Activated CD8-positive, alpha-beta memory T cell treated with anti-CD3 and anti-CD28 coated beads, Interleukin-2, amount 10 ng/mL, durations not matched to agents 7 days and 5 days (primary cell): ENCODE measurements around the gene IFT74. TPM values are rescaled to one million over a fixed set of nuclear protein-coding genes. Genes with fewer than 3 reads are reported as not detected.
A peak's percentile ranks its signal among the peaks of the same experiment; 100 is the strongest.

Experiments
- ATAC-seq: fragments of 150-1000 bp; cut with Tn5 transposase; one replicate; pipeline ENCODE4 v1.10.0; 2021; ENCODE audit warnings: moderate library complexity
- CTCF ChIA-PET: fragments of 350-600 bp; sonication (Branson Sonifier 250); formaldehyde crosslinking; loops from one replicate; lab custom pipeline; 2021; ENCODE audit warnings: antibody characterized with exemption; lab: Charles Lee
- DNase-seq: peaks from one replicate; pipeline ENCODE4 v3.0.0-alpha.2; 2020
- H3K27ac Mint-ChIP-seq: one replicate; pipeline ENCODE4 v1.8.0; 2021; ENCODE audit warnings: mild to moderate bottlenecking, mixed read lengths
- H3K27me3 Mint-ChIP-seq: one replicate; pipeline ENCODE4 v1.8.0; 2021; ENCODE audit warnings: mixed read lengths
- H3K36me3 Mint-ChIP-seq: one replicate; pipeline ENCODE4 v1.8.0; 2021; ENCODE audit warnings: mild to moderate bottlenecking, mixed read lengths
- H3K4me1 Mint-ChIP-seq: one replicate; pipeline ENCODE4 v1.8.0; 2021; ENCODE audit warnings: mixed read lengths
- H3K4me3 Mint-ChIP-seq: one replicate; pipeline ENCODE4 v1.8.0; 2021; ENCODE audit warnings: mild to moderate bottlenecking, moderate library complexity, mixed read lengths
- H3K9me3 Mint-ChIP-seq: one replicate; pipeline ENCODE4 v1.8.0; 2022; ENCODE audit warnings: low read depth, mixed read lengths
- total RNA-seq, 2 experiments: library from RNA; stranded (reverse); gene quantifications; one replicate each; pipeline ENCODE4 v1.2.3, GENCODE V29; 2021

IFT74 gene
- total RNA-seq, 2 experiments from 2014 or later, result 11.8 to 12.1 TPM

- Mint-ChIP-seq H3K36me3 (peaks cover 23% of the 10 kb centered on the region), H3K4me1 (peaks cover 57% of the 10 kb centered on the region), H3K27me3 (no peaks in the 10 kb centered on the region), H3K9me3 (no peaks in the 10 kb centered on the region), H3K4me3 (peak overlapping the region; percentile 79), H3K27ac (peak overlapping the region; percentile 99)
- CTCF ChIA-PET, result interaction anchor here (0.8 to 1.8 kb wide), 4 partner anchors 8 to 56 kb away, joined by 3 to 6 read pairs (median 4); partner anchors contain the start of genes CAAP1 and IFT74
- no peak for ATAC-seq
- DNase-seq, result peak; percentile 48
Observed at GRCh38 chr9:26947736-26948135, 8.5 kb upstream of the IFT74 start.

DNA sequence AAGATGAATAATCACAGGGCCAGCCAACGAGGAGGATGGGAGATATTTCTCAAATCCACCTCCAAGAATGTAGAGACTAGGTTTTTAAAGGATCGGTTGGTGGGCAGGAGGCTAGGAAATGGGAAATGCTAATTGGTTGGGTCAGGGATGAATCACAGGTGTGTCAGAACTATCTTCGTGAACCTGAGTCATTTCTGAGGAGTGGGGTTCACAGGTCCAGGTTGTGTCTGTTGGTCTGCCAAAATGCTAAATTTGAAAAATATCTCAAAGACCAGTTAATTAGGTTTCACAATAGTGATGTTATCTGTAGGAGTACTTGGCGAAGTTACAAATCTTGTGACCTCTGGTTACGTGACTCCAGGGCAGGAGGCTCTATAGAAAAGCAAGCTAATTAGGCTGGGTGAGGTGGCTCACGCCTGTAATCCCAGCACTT lies 6.6 kb upstream of the IFT74 start:
- Mint-ChIP-seq H3K36me3 (peaks cover 9% of the 10 kb centered on the region), H3K9me3 (no peaks in the 10 kb centered on the region), H3K27me3 (no peaks in the 10 kb centered on the region), H3K4me1 (peaks cover 54% of the 10 kb centered on the region), H3K27ac (no peak overlapping the region), H3K4me3 (no peak overlapping the region)
- no peak for DNase-seq
- CTCF ChIA-PET, result no interaction called here
- ATAC-seq, result no peak

DNA sequence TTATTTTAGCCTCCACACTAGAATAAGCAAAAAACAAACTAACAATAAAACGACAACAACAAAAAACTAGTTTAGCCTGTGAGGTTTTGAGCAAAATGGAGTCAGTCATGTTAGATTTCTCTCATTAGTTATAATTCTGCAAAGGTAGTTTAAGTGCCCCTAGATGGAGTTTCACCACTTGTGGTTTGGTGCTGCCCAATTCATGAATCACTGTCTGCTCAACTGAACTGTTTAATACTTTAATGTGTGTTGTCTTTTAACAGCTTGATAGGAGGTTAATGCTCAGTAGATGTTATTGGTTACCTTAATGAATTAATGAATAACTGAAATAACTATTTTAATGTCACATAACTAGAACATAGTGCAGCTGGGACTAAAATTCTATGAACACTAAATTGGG lies 5.7 kb upstream of the IFT74 start:
- Mint-ChIP-seq H3K4me3 (no peak overlapping the region), H3K27ac (no peak overlapping the region), H3K36me3 (peaks cover 7% of the 10 kb centered on the region), H3K9me3 (no peaks in the 10 kb centered on the region), H3K4me1 (peaks cover 54% of the 10 kb centered on the region), H3K27me3 (no peaks in the 10 kb centered on the region)
- ATAC-seq, result no peak
- DNase-seq, result no peak
- CTCF ChIA-PET, result no interaction called here

DNA sequence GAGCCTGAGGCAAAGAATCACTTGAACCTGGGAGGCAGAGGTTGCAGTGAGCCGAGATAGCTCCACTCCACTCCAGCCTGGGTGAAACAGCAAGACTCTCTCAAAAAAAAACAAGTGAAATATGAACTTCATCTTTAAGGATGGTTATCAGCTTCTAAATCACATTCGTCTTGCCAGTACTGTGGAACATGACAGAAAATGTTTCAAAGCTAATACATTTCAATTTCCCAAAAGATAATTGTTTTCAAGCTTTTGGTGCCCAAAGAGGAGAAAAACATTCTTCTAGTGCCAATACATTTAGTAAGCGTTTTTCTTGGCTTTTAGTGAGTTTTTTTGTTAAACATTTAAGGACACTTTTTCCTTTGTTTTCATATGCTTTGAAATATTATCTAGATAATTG lies 4.4 kb upstream of the IFT74 start:
- H3K9me3 Mint-ChIP-seq, result no peaks in the 10 kb centered on the region
- CTCF ChIA-PET, result interaction anchor here (1.2 kb wide), 1 partner anchor 8 kb away, joined by 3 read pairs; no protein-coding TSS in a partner anchor
- H3K4me3 Mint-ChIP-seq, result no peak overlapping the region
- H3K36me3 Mint-ChIP-seq, result peaks cover 3% of the 10 kb centered on the region
- DNase-seq (no peak), ATAC-seq (no peak)
- H3K4me1 Mint-ChIP-seq, result peaks cover 56% of the 10 kb centered on the region
- H3K27ac Mint-ChIP-seq, result no peak overlapping the region
- no peaks in the 10 kb centered on the region for H3K27me3 Mint-ChIP-seq

- peaks cover 5% of the 10 kb centered on the region for H3K36me3 Mint-ChIP-seq
- peak overlapping the region; percentile 55 for H3K4me3 Mint-ChIP-seq
- DNase-seq, result peak; percentile 63
- peak; percentile 76 for ATAC-seq
- no peaks in the 10 kb centered on the region for H3K9me3 Mint-ChIP-seq
- H3K4me1 Mint-ChIP-seq, result peaks cover 57% of the 10 kb centered on the region
- H3K27me3 Mint-ChIP-seq, result no peaks in the 10 kb centered on the region
- H3K27ac Mint-ChIP-seq, result peak overlapping the region; percentile 97
- CTCF ChIA-PET, result interaction anchor here (1.0 to 3.2 kb wide), 3 partner anchors 10 to 65 kb away, joined by 4 to 13 read pairs (median 5); partner anchors contain the start of gene CAAP1
Observed at GRCh38 chr9:26954050-26954508, 2.1 kb upstream of the IFT74 start.

DNA sequence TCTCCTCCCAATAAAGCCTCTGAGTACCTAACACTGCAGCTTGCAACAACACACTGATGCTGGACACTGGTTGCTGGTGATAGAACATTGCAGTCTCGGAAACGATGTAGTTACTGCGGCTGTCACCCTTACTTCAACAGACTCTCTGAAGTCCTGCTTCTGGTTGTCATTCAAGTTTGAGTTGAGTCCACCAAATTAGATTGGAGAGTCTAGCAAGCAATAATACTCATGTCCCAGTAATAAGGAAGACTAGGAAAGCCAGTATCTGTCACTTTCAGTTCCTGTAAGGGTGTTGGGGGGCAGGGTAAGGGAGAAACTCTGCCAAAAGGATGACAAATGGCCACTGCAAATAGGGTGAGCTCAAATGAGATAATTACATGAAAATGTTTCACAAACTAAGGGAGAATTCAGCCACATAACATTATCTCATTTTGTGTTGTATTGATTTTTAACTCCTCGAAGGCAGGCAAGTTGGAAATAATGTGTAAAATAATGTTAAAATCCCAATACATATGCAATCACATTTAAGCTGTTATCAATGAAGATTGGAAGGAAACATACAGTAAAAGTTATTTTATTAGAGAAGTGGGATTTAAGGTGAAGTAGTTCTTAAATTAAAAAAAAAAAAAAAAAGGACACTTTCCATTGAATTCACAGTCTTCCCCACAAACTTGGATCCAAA lies 849 bp upstream of the IFT74 start:
- CTCF ChIA-PET, result interaction anchor here (0.9 to 3.2 kb wide), 7 partner anchors 8 to 66 kb away, joined by 3 to 13 read pairs (median 4); partner anchors contain the start of genes CAAP1 and PLAA
- H3K27ac Mint-ChIP-seq, result peak overlapping the region; percentile 97
- H3K4me1 Mint-ChIP-seq, result peaks cover 49% of the 10 kb centered on the region
- no peaks in the 10 kb centered on the region for H3K9me3 Mint-ChIP-seq
- peaks cover 5% of the 10 kb centered on the region for H3K36me3 Mint-ChIP-seq
- H3K27me3 Mint-ChIP-seq, result no peaks in the 10 kb centered on the region
- DNase-seq (no peak), ATAC-seq (no peak)
- peak overlapping the region; percentile 88 for H3K4me3 Mint-ChIP-seq

GRCh38 chr9:26956860-26957233 lies 635 bp downstream of the IFT74 start:
- no peak for DNase-seq
- H3K27ac Mint-ChIP-seq, result peak overlapping the region; percentile 97
- ATAC-seq, result no peak
- CTCF ChIA-PET, result interaction anchor here (1.2 to 3.2 kb wide), 4 partner anchors 9 to 64 kb away, joined by 3 to 13 read pairs (median 5); partner anchors contain the start of genes CAAP1 and PLAA
- peaks cover 45% of the 10 kb centered on the region for H3K4me1 Mint-ChIP-seq
- H3K27me3 Mint-ChIP-seq, result no peaks in the 10 kb centered on the region
- H3K4me3 Mint-ChIP-seq, result peak overlapping the region; percentile 88
- H3K36me3 Mint-ChIP-seq, result peaks cover 10% of the 10 kb centered on the region
- no peaks in the 10 kb centered on the region for H3K9me3 Mint-ChIP-seq

GRCh38 chr9:26971721-26972120 lies 15.5 kb downstream of the IFT74 start:
- H3K4me3 Mint-ChIP-seq, result no peak overlapping the region
- DNase-seq, result no peak

DNA sequence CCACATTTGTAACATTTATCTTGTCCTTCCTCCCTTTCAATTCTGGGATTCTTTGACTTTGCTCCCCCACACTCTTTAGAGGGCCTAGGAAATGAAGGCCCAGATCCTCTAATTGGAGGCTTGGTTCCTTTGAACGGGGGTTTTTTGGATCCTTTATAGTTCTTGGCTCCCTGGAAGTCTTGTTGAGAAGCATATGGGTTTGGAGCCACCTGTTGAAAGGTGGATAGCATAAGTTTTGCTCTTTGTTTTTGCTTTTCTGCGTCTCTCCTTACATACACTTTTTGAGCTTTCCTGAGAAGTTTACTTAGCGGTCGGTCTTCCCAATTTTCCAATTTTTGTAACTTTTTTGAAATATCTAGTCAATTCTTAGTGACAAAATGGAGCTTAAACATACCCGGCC lies 17.8 kb downstream of the IFT74 start:
- Mint-ChIP-seq H3K4me1 (peaks cover 2% of the 10 kb centered on the region), H3K27ac (no peak overlapping the region), H3K27me3 (no peaks in the 10 kb centered on the region), H3K9me3 (no peaks in the 10 kb centered on the region), H3K4me3 (no peak overlapping the region), H3K36me3 (peaks cover 9% of the 10 kb centered on the region)
- CTCF ChIA-PET, result no interaction called here
- no peak for ATAC-seq
- no peak for DNase-seq

More at GRCh38 chr9:26971721-26972120, 15.5 kb downstream of the IFT74 start:
- H3K9me3 Mint-ChIP-seq, result no peaks in the 10 kb centered on the region
- CTCF ChIA-PET, result interaction anchor here (1.4 kb wide), 1 partner anchor 10 kb away, joined by 3 read pairs; no protein-coding TSS in a partner anchor
- H3K27ac Mint-ChIP-seq, result no peak overlapping the region
- peaks cover 2% of the 10 kb centered on the region for H3K4me1 Mint-ChIP-seq
- H3K27me3 Mint-ChIP-seq, result no peaks in the 10 kb centered on the region
- H3K36me3 Mint-ChIP-seq, result peaks cover 11% of the 10 kb centered on the region
- no peak for ATAC-seq

- no peak for ATAC-seq
- DNase-seq, result no peak
- H3K4me3 Mint-ChIP-seq, result no peak overlapping the region
- H3K27ac Mint-ChIP-seq, result no peak overlapping the region
- no peaks in the 10 kb centered on the region for H3K27me3 Mint-ChIP-seq
- H3K36me3 Mint-ChIP-seq, result peaks cover 5% of the 10 kb centered on the region
- peaks cover 2% of the 10 kb centered on the region for H3K4me1 Mint-ChIP-seq
- CTCF ChIA-PET, result interaction anchor here (0.7 to 1.1 kb wide), 2 partner anchors 14 to 19 kb away, joined by 3 read pairs; partner anchors contain the start of gene IFT74
- no peaks in the 10 kb centered on the region for H3K9me3 Mint-ChIP-seq
Observed at GRCh38 chr9:26974927-26975326, 18.7 kb downstream of the IFT74 start.

- Mint-ChIP-seq H3K4me1 (peaks cover 2% of the 10 kb centered on the region), H3K4me3 (no peak overlapping the region), H3K27me3 (no peaks in the 10 kb centered on the region), H3K27ac (no peak overlapping the region), H3K9me3 (no peaks in the 10 kb centered on the region), H3K36me3 (no peaks in the 10 kb centered on the region)
- CTCF ChIA-PET, result interaction anchor here (0.7 to 1.5 kb wide), 3 partner anchors 9 to 20 kb away, joined by 3 to 5 read pairs (median 3); partner anchors contain the start of gene IFT74
- no peak for DNase-seq
- no peak for ATAC-seq
Observed at GRCh38 chr9:26975728-26976707, 19.8 kb downstream of the IFT74 start.

- H3K4me1 Mint-ChIP-seq, result peaks cover 2% of the 10 kb centered on the region
- CTCF ChIA-PET, result interaction anchor here (0.7 kb wide), 1 partner anchor 240 kb away, joined by 3 read pairs; no protein-coding TSS in a partner anchor
- DNase-seq (no peak), ATAC-seq (no peak)
- no peak overlapping the region for H3K27ac Mint-ChIP-seq
- no peak overlapping the region for H3K4me3 Mint-ChIP-seq
- H3K27me3 Mint-ChIP-seq, result no peaks in the 10 kb centered on the region
- H3K36me3 Mint-ChIP-seq, result peaks cover 8% of the 10 kb centered on the region
- H3K9me3 Mint-ChIP-seq, result no peaks in the 10 kb centered on the region
Observed at GRCh38 chr9:26983340-26983739, 27.1 kb downstream of the IFT74 start.

DNA sequence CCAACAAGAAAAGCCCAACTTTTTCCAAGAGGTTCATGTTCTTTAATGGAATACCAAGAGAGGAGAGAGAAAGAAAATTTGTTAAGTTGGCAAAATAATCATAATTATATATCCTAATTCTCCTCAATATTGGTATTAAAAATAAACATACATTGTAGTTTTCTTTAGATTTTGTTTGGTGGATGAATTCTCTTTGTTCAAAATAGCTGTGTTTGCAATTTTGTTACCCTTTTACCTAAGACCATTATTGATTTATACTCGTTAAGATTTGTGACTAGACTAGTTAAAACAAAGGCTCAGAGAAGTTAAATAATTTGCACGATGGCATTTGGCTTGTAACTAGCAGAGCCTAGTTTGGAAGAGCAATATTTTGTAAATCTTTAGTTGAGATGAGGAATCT lies 39.6 kb downstream of the IFT74 start:
- H3K27me3 Mint-ChIP-seq, result no peaks in the 10 kb centered on the region
- no peak overlapping the region for H3K27ac Mint-ChIP-seq

More for the DNA sequence above, 39.6 kb downstream of the IFT74 start:
- CTCF ChIA-PET, result interaction anchor here (1.0 kb wide), 1 partner anchor 38 kb away, joined by 4 read pairs; no protein-coding TSS in a partner anchor
- ATAC-seq (no peak), DNase-seq (no peak)
- H3K4me3 Mint-ChIP-seq, result no peak overlapping the region
- H3K4me1 Mint-ChIP-seq, result no peaks in the 10 kb centered on the region
- peaks cover 1% of the 10 kb centered on the region for H3K36me3 Mint-ChIP-seq
- no peaks in the 10 kb centered on the region for H3K9me3 Mint-ChIP-seq
